Lung (tissue), 12 donors: ENCODE results near the gene TPPP2. TPM values are rescaled to one million over a fixed set of nuclear protein-coding genes. Genes with fewer than 3 reads are reported as not detected.

Source experiments
- ATAC-seq: fragments of 200-7000 bp; cut with Tn5 transposase; one replicate; pipeline ENCODE4 v1.9.1; 2020; ENCODE audit warnings: moderate number of reproducible peaks; ENCODE audit not compliant: insufficient read depth, low FRiP score
- DNase-seq, 3 donors: peaks; one replicate each; pipeline ENCODE4 v3.0.0-alpha.2; 2013 to 2017
- H3K27ac ChIP-seq, 2 donors: one replicate each; pipeline ENCODE4 v1.5.1; 2013; ENCODE audit warnings: mild to moderate bottlenecking in 2 of 2, moderate library complexity in 2 of 2, control low read depth in 1 of 2, inconsistent platforms in 1 of 2, low read depth in 1 of 2, low read length in 1 of 2
- H3K27me3 ChIP-seq, 3 donors: one replicate each; pipeline ENCODE4 v1.5.1; 2013; ENCODE audit warnings: low read length in 2 of 3; ENCODE audit not compliant: control insufficient read depth in 3 of 3, insufficient read depth in 3 of 3
- H3K36me3 ChIP-seq, 4 donors: one replicate each; pipeline ENCODE4 v1.5.1; 2013; ENCODE audit warnings: low read length in 4 of 4, mild to moderate bottlenecking in 1 of 4, moderate library complexity in 1 of 4; ENCODE audit not compliant: control insufficient read depth in 4 of 4, insufficient read depth in 4 of 4
- H3K4me1 ChIP-seq, 5 donors: one replicate each; pipeline ENCODE4 v1.5.1; 2013; ENCODE audit warnings: low read length in 5 of 5, mild to moderate bottlenecking in 2 of 5, moderate library complexity in 1 of 5; ENCODE audit not compliant: control insufficient read depth in 5 of 5, insufficient read depth in 5 of 5
- H3K4me3 ChIP-seq: one replicate; pipeline ENCODE4 v1.5.1; 2013; ENCODE audit warnings: mild to moderate bottlenecking, control low read depth, moderate library complexity
- H3K9ac ChIP-seq, 2 donors: one replicate each; pipeline ENCODE4 v1.5.1; 2013; ENCODE audit warnings: low read length in 2 of 2, control low read depth in 1 of 2; ENCODE audit not compliant: insufficient read depth in 1 of 2
- H3K9me3 ChIP-seq, 4 donors: one replicate each; pipeline ENCODE4 v1.5.1; 2013; ENCODE audit warnings: low read length in 3 of 4, mild to moderate bottlenecking in 1 of 4, moderate library complexity in 1 of 4; ENCODE audit not compliant: control insufficient read depth in 4 of 4, insufficient read depth in 3 of 4
- CTCF ChIP-seq: IDR thresholded peaks from 2 replicates; pipeline ENCODE4 v1.5.1; 2012; ENCODE audit warnings: mild to moderate bottlenecking; ENCODE audit errors: control extremely low read depth, extremely low read depth
- WGBS, 2 donors: extraction: QIAGEN DNeasy Blood & Tissue Kit; methylation state at CpG; one replicate each; pipeline ENCODE4 v1.1.7; 2013; 5-methylcytosine and 5-hydroxymethylcytosine counted together
- polyA plus RNA-seq, 2 donors: library from polyadenylated mRNA; stranded (reverse); fragments of 200-250 nt; gene quantifications; one replicate each; pipeline ENCODE4 v1.2.1, GENCODE V29; 2013
- total RNA-seq, 2 donors: library from RNA; depleted of rRNA in 1 of 2; stranded (reverse); fragments of >200 nt in 1 of 2; gene quantifications; one replicate each; pipeline ENCODE4 v1.2.1, GENCODE V29; 2014 to 2021
- donor health status: control.
- donor health status: control.
- donor health status: Bipolar disorder and iron deficiency.
- donor health status: healthy.
- donor health status: DM: yes; HTN: yes; CAD: no.

TPPP2 gene
- total and polyA plus RNA-seq, 4 donors, result 0.65 TPM; not detected in 3

DNA sequence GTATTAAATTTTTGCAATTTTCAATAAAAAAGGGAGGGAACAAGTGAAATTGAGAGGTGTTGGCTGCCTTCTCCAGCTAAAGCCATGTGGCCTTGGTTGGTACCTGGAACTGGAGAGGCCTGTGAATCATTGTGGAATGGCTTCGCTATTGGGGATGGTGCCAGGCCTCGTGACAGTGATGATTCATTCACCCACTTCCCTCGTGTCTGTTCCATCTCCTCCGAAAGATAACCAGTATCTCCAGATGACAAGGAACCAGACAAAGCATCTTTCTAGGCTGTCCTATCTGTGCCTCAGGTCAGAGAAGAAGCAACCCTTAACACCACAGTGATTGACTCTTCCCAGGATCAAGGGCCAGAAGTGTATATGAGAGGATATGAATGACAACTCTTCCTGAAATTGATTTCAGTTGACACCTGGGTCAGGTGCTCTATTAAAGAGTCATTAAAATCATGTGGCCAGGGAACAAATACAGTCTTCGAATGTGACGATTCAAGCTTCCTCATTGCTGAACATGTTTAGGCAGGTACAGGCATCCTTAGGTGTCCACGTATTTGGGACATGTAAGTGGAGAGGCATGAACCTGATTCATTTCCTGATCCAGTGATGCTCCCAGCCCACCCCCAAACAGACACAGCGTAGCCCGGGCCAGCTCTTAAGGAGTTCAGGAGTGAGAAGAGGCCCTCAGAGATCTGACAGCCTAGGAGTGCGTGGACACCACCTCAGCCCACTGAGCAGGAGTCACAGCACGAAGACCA, 11.8 kb downstream of the TPPP2 start, which contains the start of gene RNASE7:
Gene RNASE7, plus strand, starts transcription at position 687 of the 758 bp plus-strand sequence. CDS start 631 bp downstream, outside the sequence.
- no peak for DNase-seq
- H3K9me3 ChIP-seq, result peaks cover 0 to 2% (median 0%) of the 10 kb centered on the region in 4 donors
- peaks cover 12 to 27% (median 23%) of the 10 kb centered on the region in 5 donors for H3K4me1 ChIP-seq
- 67 to 71% methylated on average over 11 of the region's 11 CpGs for WGBS, 2 donors
- H3K36me3 ChIP-seq, result no peaks in the 10 kb centered on the region
- H3K4me3 ChIP-seq, result no peak within 1 kb of the TSS
- H3K27me3 ChIP-seq, result no peaks in the 10 kb centered on the region
- no peak for TF ChIP-seq CTCF
- ATAC-seq, result no peak
- no peak within 1 kb of the TSS for H3K9ac ChIP-seq
- peak within 1 kb of the TSS in 1 of 2 donors; percentile 25 for H3K27ac ChIP-seq

GRCh38 chr14:21042918-21043317, 12.9 kb downstream of the TPPP2 start:
- H3K27ac ChIP-seq, result no peak overlapping the region
- no peak for ATAC-seq
- no peak overlapping the region for H3K4me3 ChIP-seq
- no peaks in the 10 kb centered on the region for H3K36me3 ChIP-seq
- peaks cover 0 to 2% (median 0%) of the 10 kb centered on the region in 4 donors for H3K9me3 ChIP-seq
- WGBS, 2 donors, result 52 to 57% methylated on average over 8 of the region's 8 CpGs
- TF ChIP-seq CTCF, result no peak
- no peak for DNase-seq
- no peaks in the 10 kb centered on the region for H3K27me3 ChIP-seq
- peaks cover 12 to 30% (median 21%) of the 10 kb centered on the region in 5 donors for H3K4me1 ChIP-seq
- H3K9ac ChIP-seq, result no peak overlapping the region

GRCh38 chr14:21043387-21043973, 13.5 kb downstream of the TPPP2 start:
- DNase-seq, result no peak
- TF ChIP-seq CTCF, result no peak
- Histone ChIP-seq H3K4me3 (no peak overlapping the region), H3K27ac (peak overlapping the region in 1 of 2 donors; percentile 17), H3K9ac (no peak overlapping the region), H3K9me3 (peaks cover 0 to 2% (median 0%) of the 10 kb centered on the region in 4 donors), H3K27me3 (no peaks in the 10 kb centered on the region), H3K4me1 (peaks cover 12 to 31% (median 16%) of the 10 kb centered on the region in 5 donors), H3K36me3 (no peaks in the 10 kb centered on the region)
- 40 to 53% methylated on average over 2 of the region's 2 CpGs for WGBS, 2 donors
- ATAC-seq, result no peak
